Fibroblast of upper back skin (primary cell): ENCODE data around the gene JMJD6.

Experiments
- DNase-seq: peaks from one replicate; pipeline ENCODE4 v3.0.0-alpha.2; 2013

JMJD6 gene

GRCh38 chr17:76678330-76678729, 48.1 kb downstream of the JMJD6 start:
- DNase-seq: no peak

DNA sequence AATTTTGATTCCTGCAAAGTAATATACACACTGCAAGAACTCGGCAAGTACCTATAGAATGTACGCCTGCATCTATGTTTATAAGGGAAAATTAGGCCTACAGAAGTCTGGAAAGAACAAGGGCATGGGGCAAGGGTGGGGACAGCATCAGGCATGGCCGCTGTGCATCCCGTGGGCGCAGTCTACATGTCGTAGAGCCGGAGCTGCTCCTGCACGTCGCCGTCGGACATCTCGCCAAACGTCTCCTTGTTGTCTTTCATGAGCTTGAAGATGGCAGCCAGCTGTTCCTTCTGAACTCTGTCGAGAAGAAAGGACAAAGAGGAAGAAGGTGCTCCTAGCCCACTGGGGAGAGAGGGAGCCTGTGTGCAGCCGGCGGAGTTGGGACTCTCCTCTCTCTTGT, 49.0 kb downstream of the JMJD6 start:
- DNase-seq: no peak

- no peak for DNase-seq
These were observed 49.8 kb downstream of the JMJD6 start for GRCh38 chr17:76676629-76677028.

DNA sequence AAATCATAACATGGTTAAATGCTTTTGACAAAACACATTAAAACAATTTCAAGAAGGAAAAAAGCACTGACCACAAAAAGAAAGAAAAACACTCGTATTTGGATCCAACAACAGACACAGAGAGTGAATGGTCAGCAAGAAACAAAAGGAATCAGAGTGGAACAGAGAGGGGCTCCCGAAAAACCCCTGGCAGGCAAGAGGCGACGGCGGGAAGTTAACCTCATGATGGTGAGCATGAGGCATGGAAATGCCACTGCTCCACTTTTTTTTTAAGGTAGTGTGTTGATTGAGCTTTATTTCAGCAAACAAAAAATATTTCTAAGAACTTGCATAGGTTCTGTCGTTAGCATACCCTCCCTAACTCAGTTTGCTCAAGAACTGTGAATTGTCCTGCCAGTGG, 50.8 kb downstream of the JMJD6 start:
- no peak for DNase-seq

- DNase-seq: no peak
These were observed 51.8 kb downstream of the JMJD6 start for GRCh38 chr17:76674600-76674999.

DNA sequence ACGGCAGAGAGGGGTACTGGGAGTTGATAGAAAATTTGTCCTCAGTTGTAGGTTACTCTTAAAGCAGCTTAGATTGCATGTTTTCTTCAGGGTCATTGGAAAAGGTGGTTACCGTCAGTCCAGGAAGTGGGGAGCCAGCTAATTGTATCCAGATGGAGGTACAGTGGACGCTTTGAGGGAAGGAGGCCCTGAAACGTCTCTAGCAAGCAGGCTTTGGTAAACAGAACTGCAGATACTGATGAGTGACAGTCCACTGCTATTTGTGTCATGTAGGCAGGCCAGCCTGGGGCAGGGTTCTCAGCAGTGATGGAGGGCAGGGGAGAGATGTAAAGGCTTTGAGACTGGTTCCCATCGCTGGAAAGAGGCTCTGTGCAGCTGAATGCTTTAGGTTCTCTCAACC, 52.7 kb downstream of the JMJD6 start:
- peak; percentile 55 for DNase-seq

DNA sequence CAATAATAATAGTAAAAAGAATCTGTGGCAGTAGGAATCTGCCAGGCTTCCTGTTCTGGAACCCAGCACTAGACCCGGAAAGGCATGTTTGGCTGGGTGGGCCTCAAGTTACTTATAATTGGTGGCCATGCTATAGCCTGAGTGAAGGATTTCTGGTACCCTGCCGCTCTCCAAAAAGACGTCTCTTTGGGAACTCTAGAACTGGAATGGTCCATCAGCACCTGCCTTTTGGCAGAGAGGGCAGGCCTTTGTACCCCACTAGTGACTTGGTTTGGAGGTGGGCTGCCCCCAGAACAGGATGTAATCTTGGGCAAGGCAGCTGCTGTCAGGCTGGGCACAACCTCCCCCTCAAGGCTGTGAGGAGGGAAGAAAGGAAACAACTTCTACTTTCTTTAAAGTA, 53.5 kb downstream of the JMJD6 start:
- DNase-seq: no peak

GRCh38 chr17:76672270-76672851, 54.0 kb downstream of the JMJD6 start:
- DNase-seq: no peak

- DNase-seq: no peak
These were observed 54.5 kb downstream of the JMJD6 start for GRCh38 chr17:76671912-76672262.

DNA sequence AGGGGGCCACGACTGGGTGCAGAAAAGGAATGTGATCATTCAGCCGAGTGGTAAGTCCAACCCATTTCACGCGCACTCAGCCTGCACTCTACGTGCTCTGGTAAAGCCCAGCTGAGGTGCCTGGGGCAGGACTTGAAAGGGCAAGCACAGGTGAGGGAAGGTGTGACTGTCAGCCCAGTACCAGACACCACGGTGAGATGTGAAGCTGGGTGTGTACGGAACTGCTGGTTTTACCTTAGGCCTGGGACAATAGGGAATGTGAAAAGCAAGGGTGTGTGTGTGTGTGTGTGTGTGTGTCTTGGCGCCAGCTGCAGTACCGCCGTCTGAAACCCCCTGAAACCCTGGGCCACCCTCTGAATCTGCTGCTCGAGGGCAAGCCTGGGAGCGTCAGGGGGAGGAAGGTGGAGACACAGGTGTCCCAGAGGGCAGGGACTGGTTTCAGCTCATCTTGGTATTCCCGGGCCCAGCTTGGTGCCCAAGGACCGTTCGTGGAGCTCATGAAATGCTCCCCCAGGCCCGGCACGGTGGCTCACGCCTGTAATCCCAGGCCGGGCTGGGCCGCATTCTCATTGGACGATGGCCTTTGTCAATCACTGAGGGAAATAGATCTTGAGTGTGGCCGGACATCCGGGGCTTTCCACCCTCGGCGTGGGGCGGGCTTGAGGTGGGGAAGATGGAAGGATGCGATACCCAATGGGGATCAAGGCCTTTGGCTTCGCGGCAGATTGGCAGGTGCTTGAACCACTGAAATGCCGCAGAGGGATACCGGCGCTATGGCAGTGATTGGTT, 55.1 kb downstream of the JMJD6 start:
- DNase-seq: peak; percentile 100

GRCh38 chr17:76670718-76671122, 55.7 kb downstream of the JMJD6 start:
- no peak for DNase-seq

- no peak for DNase-seq
These were observed 56.2 kb downstream of the JMJD6 start for GRCh38 chr17:76670020-76670717.
